ENCODE data around the gene MRPL24. TPM values are rescaled to one million over a fixed set of nuclear protein-coding genes. Genes with fewer than 3 reads are reported as not detected.
A peak's percentile ranks its signal among the peaks of the same experiment; 100 is the strongest.

Gene MRPL24
- total and polyA plus RNA-seq, 9 of the 15 experiments (the other 6 are each of a cell fraction or from before 2014, with no cell fraction given): 74.3 to 267 (median 113) TPM

- no peak for TF ChIP-seq ZBTB40 (IDR thresholded peaks at IDR 0.05)
- no peak for TF ChIP-seq ZBTB40 (CRISPR knock-in tag; IDR thresholded peaks at IDR 0.05)
- peak; percentile 58; the same call in 1 of the 2 replicates for TF ChIP-seq KLF13 (tag; IDR thresholded peaks at IDR 0.05; ENCODE audit: borderline replicate concordance, low read depth)
- TF ChIP-seq CC2D1A (IDR thresholded peaks at IDR 0.05): no peak
- no peak for TF ChIP-seq GATAD2B (IDR thresholded peaks at IDR 0.05; ENCODE audit: borderline replicate concordance)
- TF ChIP-seq CAMTA2 (CRISPR knock-in tag; conservative IDR thresholded peaks at IDR 0.05): 0 out of 2 replicates have a peak, but pooled peaks have one; percentile 69
- TF ChIP-seq POLR2AphosphoS5 (IDR thresholded peaks at IDR 0.05; ENCODE audit: control insufficient read depth, insufficient read depth, low read depth, low read length): peak; percentile 49; the same call in 1 of the 2 replicates
- no peak for TF ChIP-seq BHLHE40 (IDR thresholded peaks at IDR 0.05; ENCODE audit: low read length)
- no peak; the same call in 1 of the 2 replicates for TF ChIP-seq DEAF1 (CRISPR knock-in tag; IDR thresholded peaks at IDR 0.05)
- no peak for TF ChIP-seq TAF7 (tag; IDR thresholded peaks at IDR 0.05)
- no peak for TF ChIP-seq MAFG (tag; conservative IDR thresholded peaks at IDR 0.05)
- no peak for TF ChIP-seq YBX1 (IDR thresholded peaks at IDR 0.05)
- TF ChIP-seq ZNF644 (tag; IDR thresholded peaks at IDR 0.05; ENCODE audit: low read depth): peak; percentile 73; the same call in 1 of the 2 replicates
- no peak for TF ChIP-seq ARHGAP35 (IDR thresholded peaks at IDR 0.05; ENCODE audit: partially characterized antibody)
- TF ChIP-seq TBP (optimal IDR thresholded peaks at IDR 0.05; ENCODE audit: low read depth, low read length): no peak
- TF ChIP-seq ZNF165 (CRISPR knock-in tag; IDR thresholded peaks at IDR 0.05; ENCODE audit: borderline replicate concordance): peak; percentile 43; the same call in 1 of the 2 replicates
- TF ChIP-seq ETS1 (conservative IDR thresholded peaks at IDR 0.05; ENCODE audit: control insufficient read depth, low read depth, low read length): no peak
- peak; percentile 48; the same call in 1 of the 2 replicates for TF ChIP-seq ZNF75A (CRISPR knock-in tag; IDR thresholded peaks at IDR 0.05)
Measured at GRCh38 chr1:156755527-156755950, 14.7 kb upstream of the MRPL24 start (continued).
